OCI-LY7 (cell line): ENCODE data around the gene GRAMD1B.

Source experiments
- EZH2phosphoT487 ChIP-seq: fragments of 200-600 bp; sonication (generic); IDR thresholded peaks from 2 replicates; pipeline ENCODE4 v1.6.1; 2018; ENCODE audit warnings: low read depth, borderline replicate concordance, mild to moderate bottlenecking, mixed run types, antibody characterized with exemption, low read length, moderate library complexity, mixed read lengths
- TF ChIP-seq, protein P1 (sequence below): fragments of 200-600 bp; sonication (generic); conservative IDR thresholded peaks from 2 replicates; pipeline ENCODE4 v1.5.1; 2014; ENCODE audit warnings: mild to moderate bottlenecking, antibody characterized with exemption, low read length, moderate library complexity, mixed read lengths

GRCh38 chr11:123628936-123629683, 199.0 kb downstream of the GRAMD1B start:
- TF ChIP-seq, protein P1, sequence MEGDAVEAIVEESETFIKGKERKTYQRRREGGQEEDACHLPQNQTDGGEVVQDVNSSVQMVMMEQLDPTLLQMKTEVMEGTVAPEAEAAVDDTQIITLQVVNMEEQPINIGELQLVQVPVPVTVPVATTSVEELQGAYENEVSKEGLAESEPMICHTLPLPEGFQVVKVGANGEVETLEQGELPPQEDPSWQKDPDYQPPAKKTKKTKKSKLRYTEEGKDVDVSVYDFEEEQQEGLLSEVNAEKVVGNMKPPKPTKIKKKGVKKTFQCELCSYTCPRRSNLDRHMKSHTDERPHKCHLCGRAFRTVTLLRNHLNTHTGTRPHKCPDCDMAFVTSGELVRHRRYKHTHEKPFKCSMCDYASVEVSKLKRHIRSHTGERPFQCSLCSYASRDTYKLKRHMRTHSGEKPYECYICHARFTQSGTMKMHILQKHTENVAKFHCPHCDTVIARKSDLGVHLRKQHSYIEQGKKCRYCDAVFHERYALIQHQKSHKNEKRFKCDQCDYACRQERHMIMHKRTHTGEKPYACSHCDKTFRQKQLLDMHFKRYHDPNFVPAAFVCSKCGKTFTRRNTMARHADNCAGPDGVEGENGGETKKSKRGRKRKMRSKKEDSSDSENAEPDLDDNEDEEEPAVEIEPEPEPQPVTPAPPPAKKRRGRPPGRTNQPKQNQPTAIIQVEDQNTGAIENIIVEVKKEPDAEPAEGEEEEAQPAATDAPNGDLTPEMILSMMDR: no peak
- no peak for TF ChIP-seq EZH2phosphoT487
